HEK293T (cell line): ENCODE results near the gene PYCR2.

Source experiments
- ARNT ChIP-seq: fragments of 450-650 bp; IDR thresholded peaks from 2 replicates; pipeline ENCODE4 v1.6.1; 2017; ENCODE audit warnings: mild to moderate bottlenecking
- BHLHE40 ChIP-seq: fragments of 450-650 bp; IDR thresholded peaks from 2 replicates; pipeline ENCODE4 v1.6.1; 2016; ENCODE audit warnings: mild to moderate bottlenecking, moderate library complexity, borderline replicate concordance
- CTBP1 ChIP-seq: fragments of 450-650 bp; IDR thresholded peaks from 2 replicates; pipeline ENCODE4 v1.6.1; 2016; ENCODE audit warnings: borderline replicate concordance
- ELF4 ChIP-seq: fragments of 450-650 bp; IDR thresholded peaks from 2 replicates; pipeline ENCODE4 v1.6.1; 2017; ENCODE audit warnings: antibody characterized with exemption
- FOXA1 ChIP-seq: fragments of 450-650 bp; IDR thresholded peaks from 2 replicates; pipeline ENCODE4 v1.6.1; 2016; ENCODE audit warnings: mild to moderate bottlenecking
- FOXK2 ChIP-seq: fragments of 450-650 bp; IDR thresholded peaks from 2 replicates; pipeline ENCODE4 v1.6.1; 2016; ENCODE audit warnings: mild to moderate bottlenecking
- FOXM1 ChIP-seq: fragments of 450-650 bp; IDR thresholded peaks from 2 replicates; pipeline ENCODE4 v1.6.1; 2017; ENCODE audit warnings: mild to moderate bottlenecking, borderline replicate concordance
- HDGF ChIP-seq: fragments of 450-650 bp; IDR thresholded peaks from 2 replicates; pipeline ENCODE4 v1.6.1; 2017; ENCODE audit warnings: antibody characterized with exemption, borderline replicate concordance
- NFRKB ChIP-seq: fragments of 450-650 bp; IDR thresholded peaks from 2 replicates; pipeline ENCODE4 v1.6.1; 2016; ENCODE audit warnings: mild to moderate bottlenecking, moderate library complexity
- PKNOX1 ChIP-seq: fragments of 450-650 bp; IDR thresholded peaks from 2 replicates; pipeline ENCODE4 v1.6.1; 2016
- SP1 ChIP-seq: fragments of 450-650 bp; IDR thresholded peaks from 2 replicates; pipeline ENCODE4 v1.6.1; 2017
- SUZ12 ChIP-seq: fragments of 450-650 bp; IDR thresholded peaks from 2 replicates; pipeline ENCODE4 v1.6.1; 2016; ENCODE audit warnings: mild to moderate bottlenecking
- TARDBP ChIP-seq: fragments of 450-650 bp; IDR thresholded peaks from 2 replicates; pipeline ENCODE4 v1.6.1; 2016
- ZNF384 ChIP-seq: fragments of 450-650 bp; IDR thresholded peaks from 2 replicates; pipeline ENCODE4 v1.6.1; 2016

GRCh38 chr1:225941187-225941941 lies 17.3 kb upstream of the PYCR2 start, which contains the start of gene LEFTY2:
- TF ChIP-seq ZNF384 (no peak), FOXM1 (no peak), TARDBP (no peak), BHLHE40 (no peak), FOXA1 (no peak), FOXK2 (no peak), ARNT (no peak), HDGF (no peak), ELF4 (no peak), PKNOX1 (no peak), CTBP1 (no peak), SUZ12 (no peak), SP1 (no peak), NFRKB (no peak)
